K562 treated with DMSO at 1 percent for 12 hours (cell line): ENCODE results near the gene STAT6. TPM values are rescaled to one million over a fixed set of nuclear protein-coding genes. Genes with fewer than 3 reads are reported as not detected.

Source experiments
- total RNA-seq: library from RNA; unstranded; fragments of 300-600 nt; gene quantifications from 2 replicates; pipeline ENCODE4 v1.2.3, GENCODE V29; 2022; ENCODE audit not compliant: insufficient read depth

The STAT6 gene, protein sequence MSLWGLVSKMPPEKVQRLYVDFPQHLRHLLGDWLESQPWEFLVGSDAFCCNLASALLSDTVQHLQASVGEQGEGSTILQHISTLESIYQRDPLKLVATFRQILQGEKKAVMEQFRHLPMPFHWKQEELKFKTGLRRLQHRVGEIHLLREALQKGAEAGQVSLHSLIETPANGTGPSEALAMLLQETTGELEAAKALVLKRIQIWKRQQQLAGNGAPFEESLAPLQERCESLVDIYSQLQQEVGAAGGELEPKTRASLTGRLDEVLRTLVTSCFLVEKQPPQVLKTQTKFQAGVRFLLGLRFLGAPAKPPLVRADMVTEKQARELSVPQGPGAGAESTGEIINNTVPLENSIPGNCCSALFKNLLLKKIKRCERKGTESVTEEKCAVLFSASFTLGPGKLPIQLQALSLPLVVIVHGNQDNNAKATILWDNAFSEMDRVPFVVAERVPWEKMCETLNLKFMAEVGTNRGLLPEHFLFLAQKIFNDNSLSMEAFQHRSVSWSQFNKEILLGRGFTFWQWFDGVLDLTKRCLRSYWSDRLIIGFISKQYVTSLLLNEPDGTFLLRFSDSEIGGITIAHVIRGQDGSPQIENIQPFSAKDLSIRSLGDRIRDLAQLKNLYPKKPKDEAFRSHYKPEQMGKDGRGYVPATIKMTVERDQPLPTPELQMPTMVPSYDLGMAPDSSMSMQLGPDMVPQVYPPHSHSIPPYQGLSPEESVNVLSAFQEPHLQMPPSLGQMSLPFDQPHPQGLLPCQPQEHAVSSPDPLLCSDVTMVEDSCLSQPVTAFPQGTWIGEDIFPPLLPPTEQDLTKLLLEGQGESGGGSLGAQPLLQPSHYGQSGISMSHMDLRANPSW
- 21.4 and 45.6 TPM in 2 replicates for total RNA-seq

DNA sequence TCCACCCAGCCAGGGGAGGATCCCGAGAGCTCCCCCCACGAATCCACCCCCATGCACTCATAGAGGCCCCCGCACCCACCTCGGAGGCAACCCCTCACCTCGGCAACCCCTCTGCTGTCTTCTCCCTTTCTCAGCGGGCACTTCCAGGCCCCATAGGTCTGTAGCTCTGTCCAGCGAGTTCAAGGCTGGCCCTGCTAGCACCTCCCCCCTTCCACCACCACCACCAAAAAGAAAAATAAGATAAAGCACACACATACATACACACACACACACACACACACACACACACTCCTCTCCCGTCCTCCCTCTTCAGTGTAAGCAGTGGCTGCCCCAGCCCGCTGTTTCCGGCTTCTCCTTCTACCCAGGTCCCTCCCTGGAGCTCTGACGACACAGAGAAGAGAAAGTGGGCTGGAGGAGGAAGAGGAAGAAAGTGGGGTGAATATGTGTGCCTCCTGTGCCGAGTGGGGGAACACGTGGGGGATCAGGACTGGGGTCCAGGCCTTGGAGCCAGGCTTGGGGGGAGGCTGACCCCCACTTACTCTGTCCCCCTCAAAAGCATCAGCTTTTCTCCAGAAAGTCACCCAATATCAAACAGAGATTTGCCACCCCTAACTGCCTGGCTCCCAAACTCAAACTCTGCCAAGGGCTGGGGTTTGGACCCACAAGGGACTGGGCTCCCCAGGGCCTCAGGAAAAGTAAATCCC is at the start of gene STAT6:
STAT6 (minus strand) TSS at position 332 of the 704 bp plus-strand sequence. CDS start 3,084 bp downstream, outside the sequence.

DNA sequence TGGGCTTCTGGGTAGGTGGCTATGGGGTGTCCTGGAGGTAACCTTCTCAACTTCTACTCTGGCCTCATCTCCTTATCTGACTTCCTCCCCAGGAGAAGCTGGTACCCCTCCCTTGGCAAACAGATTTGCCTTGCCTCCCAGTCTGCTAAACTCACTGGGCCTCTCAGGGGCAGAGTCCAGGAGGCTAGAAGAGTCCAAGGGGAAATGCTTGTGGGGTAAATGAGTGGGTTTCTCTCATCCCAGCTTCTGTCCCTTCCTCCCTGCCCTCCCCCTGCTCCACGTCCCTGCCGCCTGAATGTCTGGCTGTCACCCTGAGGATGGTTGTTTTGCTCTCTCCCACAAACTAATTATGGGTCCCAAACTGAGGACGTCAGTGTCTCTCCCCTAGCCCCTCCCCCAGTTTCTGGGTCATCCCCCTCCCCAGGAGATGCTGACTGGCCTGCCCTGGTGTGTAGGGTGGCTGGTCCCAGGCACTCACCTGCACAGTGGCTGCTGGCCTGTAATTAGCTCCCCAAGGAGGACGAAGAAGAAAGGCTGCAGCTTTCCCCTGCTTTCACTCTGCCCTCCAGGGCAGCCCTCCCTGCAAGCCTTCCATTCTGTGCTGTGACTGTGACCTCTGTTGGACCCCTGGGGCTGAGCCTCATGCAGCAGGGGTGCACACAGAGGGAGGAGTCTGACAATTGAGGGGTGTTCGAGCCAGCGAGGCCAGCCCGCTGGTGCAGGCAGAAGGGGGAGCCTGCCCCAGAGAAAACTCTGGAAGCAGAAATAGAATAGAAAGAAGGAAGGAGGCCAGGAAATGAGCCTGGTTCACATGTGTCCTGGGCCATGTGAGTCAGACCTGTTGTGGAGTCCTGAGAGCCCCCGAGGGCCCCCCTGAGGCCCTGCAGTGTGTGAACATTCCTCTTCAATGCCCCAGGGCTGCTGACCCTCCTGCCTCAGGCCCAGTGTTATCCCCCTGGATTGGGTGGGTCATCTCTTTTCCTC is 36.1 kb upstream of the STAT6 start, which contains the start of gene LRP1-AS:
LRP1-AS (minus strand) TSS at position 659 of the 984 bp plus-strand sequence.

DNA sequence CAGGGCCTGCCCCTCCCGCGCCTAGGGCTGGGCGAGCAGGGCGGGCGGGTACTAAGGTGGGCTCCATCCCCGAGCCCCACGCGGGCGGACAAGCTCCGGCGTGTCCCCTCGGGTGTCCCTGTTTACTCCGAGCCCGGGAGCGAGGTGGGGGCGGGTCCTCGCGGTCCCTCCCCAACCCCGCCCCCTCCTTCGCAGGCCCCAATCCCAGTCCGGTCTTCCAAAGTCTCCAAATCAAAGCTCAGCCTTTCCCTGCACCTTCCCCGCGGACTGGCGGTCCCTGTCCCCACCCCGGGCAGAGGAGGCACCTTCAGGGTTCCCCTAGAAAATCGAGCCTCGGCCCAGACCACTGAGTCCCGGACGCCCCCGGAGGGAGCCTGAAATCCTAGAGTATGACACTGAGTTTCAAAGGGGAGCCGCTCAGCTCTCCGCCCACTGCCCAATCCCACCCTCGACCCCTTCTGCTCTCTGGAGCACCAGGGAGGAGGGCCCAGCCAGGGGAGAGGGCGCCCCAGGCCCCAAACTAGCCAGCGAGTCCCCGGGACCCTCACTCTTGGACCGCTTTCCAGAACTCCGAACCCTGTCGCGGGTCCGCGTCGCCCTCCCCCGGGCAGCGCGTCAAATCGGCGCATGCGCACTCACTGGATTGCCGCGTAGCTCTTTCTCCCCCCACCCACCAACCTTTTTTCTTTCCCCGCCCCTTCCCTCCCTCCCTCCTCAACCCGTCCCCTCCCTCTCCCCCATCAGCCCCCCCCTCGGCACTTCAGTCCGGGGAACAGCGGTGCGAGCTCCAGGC is 16.8 kb upstream of the STAT6 start, which contains the start of gene LRP1:
LRP1 (plus strand) TSS at position 758 of the 793 bp plus-strand sequence. CDS start 482 bp downstream, outside the sequence.

DNA sequence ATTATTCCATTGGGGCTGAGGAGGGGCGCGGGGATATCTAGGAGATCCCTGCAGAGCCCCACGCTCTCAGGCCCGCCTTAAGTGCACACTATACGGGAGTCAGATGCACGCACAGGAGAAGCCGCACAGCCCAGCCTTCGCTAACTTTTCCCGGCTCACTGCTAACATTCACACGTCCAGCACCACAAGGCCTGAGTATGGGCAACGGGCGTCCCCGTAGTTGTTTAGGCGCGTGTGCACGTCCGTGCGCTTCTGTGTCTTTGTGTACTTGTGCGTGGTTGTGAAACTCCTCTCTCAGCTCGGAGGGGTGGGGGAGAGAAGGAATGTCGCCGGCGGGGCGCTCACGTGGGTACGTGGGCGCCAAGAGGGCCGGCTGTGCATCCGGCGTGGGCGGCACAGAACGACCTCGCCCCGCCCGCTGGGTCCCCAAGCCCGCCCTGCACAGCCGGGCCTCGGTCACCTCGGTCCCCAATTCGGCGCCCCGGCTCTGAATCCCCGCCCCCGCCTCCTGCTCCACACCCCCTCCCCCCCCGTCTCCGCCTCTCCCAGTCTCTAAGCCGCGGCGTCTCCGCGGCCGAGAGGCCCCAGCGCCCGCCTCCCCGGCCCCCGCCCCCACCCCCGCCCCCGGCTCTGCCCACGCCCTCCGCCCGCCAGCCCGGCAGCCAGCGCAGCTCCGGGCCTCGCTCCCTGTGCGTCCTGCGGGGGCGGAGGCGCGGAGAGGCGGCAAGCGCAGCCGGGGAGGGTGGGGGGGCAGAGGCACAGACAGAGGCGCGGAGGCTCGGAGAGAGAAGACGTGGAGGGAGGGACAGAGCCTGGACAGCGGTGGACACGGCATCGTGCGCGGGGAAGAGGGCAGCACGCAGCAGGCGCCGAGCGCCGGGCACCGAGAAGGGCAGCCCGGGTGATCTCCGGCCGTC is 22.6 kb downstream of the STAT6 start, which contains the start of gene NAB2:
NAB2 (plus strand) TSS at position 761 of the 917 bp plus-strand sequence. CDS start 158 bp downstream, outside the sequence.

DNA sequence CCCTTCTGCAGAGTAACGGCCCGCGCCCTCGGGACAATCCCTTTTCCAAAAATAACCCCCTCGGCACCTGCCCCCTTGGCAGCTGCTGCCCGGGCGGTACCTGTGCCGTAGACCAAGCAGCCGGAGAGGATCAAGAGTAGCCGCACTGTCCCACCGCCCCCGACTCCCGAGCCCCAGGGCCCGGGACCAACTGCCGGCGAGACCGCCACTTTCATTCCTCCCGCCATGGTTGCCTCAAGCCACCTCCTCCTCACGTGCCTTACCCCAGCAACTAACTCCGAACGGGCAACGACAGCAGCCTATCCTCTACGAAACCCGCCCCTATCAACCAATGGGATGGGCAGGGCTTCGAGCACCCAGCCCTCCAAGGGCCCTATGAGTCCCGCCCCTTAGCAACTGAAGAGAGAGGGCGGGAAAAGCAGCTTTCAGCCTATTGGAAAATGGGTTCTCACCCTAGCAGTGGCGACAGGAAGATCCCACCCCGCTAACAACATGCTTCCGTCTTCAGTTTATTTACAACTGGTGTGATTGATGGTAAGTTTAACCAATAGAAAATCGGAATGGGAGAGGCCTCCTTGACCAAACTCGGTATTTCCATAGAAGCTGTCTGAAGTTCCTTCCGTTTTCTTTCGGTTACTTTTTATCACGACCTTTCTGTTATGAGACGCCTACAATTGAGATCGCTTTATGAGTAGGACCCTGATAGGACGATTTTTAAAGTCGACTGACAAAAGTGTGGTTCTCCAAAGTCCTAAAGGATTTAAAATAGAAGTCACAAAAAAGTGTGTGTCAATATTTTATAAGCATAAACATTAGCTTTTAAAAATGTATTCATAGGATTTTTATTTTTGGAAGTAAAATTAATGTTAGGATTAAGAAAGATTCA is 32.4 kb downstream of the STAT6 start, which contains the start of gene NEMP1:
NEMP1 (minus strand) TSS at position 273 of the 886 bp plus-strand sequence; CDS start at position 227, 46 bp downstream.

DNA sequence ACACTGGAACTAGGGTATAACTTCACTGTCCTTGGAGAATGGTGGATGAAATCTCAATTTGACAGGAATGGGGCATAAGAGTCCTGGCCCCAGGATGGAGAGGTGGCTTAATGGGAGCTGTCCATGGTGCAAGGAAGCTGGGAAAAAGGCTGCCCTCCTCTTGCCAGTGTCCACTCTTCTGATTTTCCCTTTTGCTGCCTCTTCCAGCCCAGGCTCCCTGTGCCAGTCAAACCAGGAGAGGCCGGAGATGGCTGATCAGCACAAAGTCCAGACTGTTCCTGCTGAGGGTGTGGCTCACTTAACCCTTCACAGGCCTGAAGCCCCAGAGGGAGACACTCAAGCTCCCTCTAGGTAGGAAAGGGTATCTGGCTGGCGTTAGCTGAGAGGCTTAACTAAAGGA is 61.3 kb downstream of the STAT6 start, which contains the start of gene MYO1A:
MYO1A (minus strand) TSS at position 240 of the 400 bp plus-strand sequence. CDS start 1,806 bp downstream, outside the sequence.

Other genes with a start within 250 kb of the STAT6 start
- not detected in 2 replicates for gene SDR9C7, start 177.0 kb downstream of the STAT6 start, total RNA-seq
- 0.34 and 0.65 TPM in 2 replicates for gene RDH16, start 153.8 kb downstream of the STAT6 start, total RNA-seq
- 2.9 and 13.3 TPM in 2 replicates for gene ZBTB39, start 104.8 kb downstream of the STAT6 start, total RNA-seq
- not detected in 2 replicates for gene TAC3, start 94.8 kb downstream of the STAT6 start, total RNA-seq
- gene MYO1A, start 61.2 kb downstream of the STAT6 start, total RNA-seq = 0.21 TPM in 1 of 2 replicates, not detected in the other
- 9.3 and 40.5 TPM in 2 replicates for gene NEMP1, start 32.6 kb downstream of the STAT6 start, total RNA-seq
- 28.3 and 31.9 TPM in 2 replicates for gene NAB2, start 22.2 kb downstream of the STAT6 start, total RNA-seq
- 0.64 and 2.9 TPM in 2 replicates for gene LRP1, start 17.1 kb upstream of the STAT6 start, total RNA-seq
- gene LRP1-AS, start 36.3 kb upstream of the STAT6 start, total RNA-seq = not detected in 2 replicates
- 10.6 and 11.7 TPM in 2 replicates for gene NXPH4, start 105.4 kb upstream of the STAT6 start, total RNA-seq
- gene SHMT2, start 118.3 kb upstream of the STAT6 start, total RNA-seq = 394 and 460 TPM in 2 replicates
- gene STAC3, start 139.8 kb upstream of the STAT6 start, total RNA-seq = 5.1 and 9.5 TPM in 2 replicates